ENCODE measurements around the gene USP3.

The USP3 gene

DNA sequence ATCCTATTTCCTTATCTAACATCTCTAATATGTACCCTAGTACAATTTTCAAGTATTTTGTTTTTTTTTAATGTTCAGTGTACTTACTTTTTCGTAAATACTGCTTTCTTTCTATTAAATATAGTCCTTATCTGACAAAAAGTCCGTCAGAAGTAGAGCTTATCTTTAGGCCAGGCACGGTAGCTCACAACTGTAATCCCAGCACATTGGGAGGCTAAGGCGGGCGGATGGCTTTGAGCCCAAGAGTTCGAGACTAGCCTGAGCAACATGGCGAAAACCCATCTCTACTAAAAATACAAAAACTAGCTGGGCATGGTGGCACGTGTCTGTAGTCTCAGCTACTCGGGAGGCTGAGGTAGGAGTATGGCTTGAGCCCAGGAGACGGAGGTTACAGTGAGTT is 41.1 kb downstream of the USP3 start:
- no peak for DNase-seq

DNA sequence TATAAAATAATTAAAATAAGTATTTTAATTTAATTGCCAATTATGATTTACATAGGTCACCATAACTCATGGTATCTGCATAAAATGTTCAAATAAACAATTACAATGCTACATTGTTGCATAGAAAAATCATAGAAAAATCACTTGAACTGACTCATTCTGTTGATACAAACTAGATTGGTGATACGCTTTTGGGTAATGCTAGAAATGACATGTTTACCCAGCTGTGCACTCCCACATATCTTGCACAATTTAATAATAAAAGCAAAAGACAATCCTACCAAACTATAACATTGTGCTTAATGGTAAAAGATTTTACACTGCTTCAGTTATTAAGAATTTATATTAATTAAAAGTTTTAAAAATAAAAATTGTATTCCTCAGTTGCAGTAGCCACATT is 47.0 kb downstream of the USP3 start:
- DNase-seq: no peak

- peak; percentile 60 for DNase-seq
Measured at GRCh38 chr15:63553388-63553791, 49.0 kb downstream of the USP3 start.

- DNase-seq: no peak
Measured at GRCh38 chr15:63554337-63554927, 50.0 kb downstream of the USP3 start.

GRCh38 chr15:63555507-63555906 is 51.1 kb downstream of the USP3 start:
- DNase-seq: no peak

GRCh38 chr15:63556246-63556645 is 51.9 kb downstream of the USP3 start:
- DNase-seq: no peak

- DNase-seq: no peak
Measured at GRCh38 chr15:63556736-63557135, 52.3 kb downstream of the USP3 start.

GRCh38 chr15:63559753-63560152 is 55.4 kb downstream of the USP3 start:
- peak; percentile 20 for DNase-seq

DNA sequence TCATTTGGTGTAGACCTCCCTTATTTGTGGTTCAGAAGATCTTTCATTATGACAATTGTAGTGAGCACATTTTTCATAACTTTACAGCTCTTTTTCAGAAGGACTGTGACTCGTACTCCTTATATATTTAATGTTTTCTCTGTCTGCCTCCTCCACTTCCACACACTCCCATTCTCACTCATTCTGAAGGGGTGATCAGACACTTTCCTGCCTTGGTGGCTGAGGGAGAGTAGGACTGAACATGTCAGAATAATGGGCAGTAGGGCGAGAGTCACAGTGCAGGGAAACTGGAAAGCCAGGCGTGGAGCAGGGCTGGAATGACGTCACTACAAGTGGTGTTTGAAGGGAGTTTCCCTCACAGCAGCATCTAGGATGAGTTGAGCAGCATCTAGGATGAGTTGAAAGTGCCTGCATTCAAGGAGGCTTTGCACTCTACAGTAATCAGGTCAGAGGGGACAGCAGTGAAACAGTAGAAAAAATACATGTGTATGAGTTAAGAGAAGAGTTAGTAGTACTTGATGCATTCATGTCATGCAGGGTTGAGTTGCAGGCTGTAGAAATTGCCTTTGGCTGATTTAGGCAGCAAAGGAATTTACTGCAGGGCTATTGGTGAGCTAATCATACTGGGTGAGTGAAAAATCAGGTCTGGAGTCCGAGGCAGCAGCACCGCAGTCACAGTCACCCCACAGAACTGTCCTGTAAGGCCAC is 56.5 kb downstream of the USP3 start:
- DNase-seq: peak; percentile 86

DNA sequence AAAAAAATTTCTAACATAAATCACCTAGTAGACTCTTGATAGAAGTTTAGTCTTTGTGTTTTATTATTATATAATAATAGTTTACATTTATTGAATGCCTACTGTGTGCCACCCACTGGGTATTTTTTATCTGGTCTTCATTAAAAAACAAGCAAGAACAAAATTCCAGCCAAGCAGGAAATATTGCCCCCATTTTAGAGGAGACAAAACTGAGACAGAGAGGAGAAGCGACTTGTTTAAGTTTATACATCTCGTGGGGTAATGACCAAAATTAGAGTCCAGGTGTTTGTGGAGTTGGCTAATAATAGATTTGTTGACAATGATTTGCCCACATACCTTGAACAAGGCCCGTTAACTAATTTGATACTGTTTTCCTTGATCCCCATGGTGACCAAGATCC is 59.7 kb downstream of the USP3 start:
- DNase-seq: no peak

DNA sequence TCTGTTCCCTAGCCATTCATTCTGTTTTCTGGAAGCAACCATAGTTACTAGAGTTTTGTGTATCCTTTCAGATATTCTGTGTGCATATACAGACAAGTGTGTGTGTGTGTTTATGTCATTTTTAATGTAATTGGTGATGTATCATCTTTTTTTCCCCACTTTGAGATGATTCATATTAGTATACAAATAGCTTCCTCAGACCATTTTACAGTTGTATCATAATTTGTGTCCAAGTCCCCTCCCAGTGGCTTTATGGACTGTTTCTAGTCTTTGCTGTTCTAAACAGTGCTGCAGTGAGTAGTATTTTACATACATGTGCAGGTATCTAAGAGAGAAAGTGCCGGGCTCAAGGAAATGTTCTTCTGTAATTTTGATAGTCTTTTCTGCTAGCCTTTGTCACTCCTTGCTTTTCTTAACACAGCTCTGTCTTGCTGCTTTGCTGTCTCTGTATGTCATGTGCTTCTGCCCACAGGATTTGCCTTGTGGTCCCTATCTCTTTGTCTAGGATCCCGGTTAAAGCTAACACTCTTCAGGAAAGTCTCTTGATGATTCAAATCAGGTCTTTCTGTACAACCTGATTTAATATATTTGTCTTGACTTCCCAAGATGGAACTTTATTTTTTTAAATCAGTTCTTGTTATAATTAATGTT is 61.3 kb downstream of the USP3 start:
- DNase-seq: peak; percentile 16

GRCh38 chr15:63572749-63573464 is 68.5 kb downstream of the USP3 start:
- DNase-seq: no peak

GRCh38 chr15:63573533-63573932 is 69.1 kb downstream of the USP3 start:
- no peak for DNase-seq

DNA sequence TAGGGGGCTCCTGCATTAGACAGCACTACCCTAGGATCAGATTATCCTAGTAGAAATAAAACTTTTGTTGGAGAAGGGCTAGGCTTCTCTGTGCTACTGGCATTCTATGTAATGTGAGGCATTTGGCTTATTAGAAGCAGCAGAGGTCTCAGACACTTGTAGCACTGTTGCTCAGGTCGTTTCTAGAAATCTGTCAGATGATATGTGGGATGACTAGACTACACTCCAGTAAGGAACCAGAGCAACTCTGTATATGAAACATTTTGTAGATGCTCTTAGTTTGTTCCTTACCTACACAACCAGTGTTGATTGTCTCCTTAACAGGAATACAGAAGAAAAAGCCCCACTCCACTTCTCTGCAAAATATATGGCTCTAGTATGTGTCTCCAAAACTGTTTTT is 70.9 kb downstream of the USP3 start:
- DNase-seq: peak; percentile 61

DNA sequence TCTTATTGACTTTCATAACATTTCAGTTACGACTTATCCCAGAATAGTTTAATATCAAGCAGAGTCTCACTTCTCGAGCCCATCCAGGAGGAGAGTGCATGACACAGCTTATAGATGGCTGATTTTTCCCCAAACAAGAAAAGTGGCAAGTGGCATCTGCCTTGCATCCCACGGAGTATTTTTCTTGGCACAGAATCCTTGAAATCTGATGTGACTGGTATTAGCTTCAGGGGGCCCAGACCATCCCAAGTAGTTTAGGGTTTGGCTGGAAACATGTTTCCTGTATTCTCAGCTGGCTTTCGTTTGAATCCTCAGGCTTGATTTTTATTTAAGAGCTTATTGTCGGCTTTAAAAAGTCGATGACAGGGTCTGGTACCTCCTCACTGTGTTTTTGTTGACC is 72.0 kb downstream of the USP3 start:
- no peak for DNase-seq

DNA sequence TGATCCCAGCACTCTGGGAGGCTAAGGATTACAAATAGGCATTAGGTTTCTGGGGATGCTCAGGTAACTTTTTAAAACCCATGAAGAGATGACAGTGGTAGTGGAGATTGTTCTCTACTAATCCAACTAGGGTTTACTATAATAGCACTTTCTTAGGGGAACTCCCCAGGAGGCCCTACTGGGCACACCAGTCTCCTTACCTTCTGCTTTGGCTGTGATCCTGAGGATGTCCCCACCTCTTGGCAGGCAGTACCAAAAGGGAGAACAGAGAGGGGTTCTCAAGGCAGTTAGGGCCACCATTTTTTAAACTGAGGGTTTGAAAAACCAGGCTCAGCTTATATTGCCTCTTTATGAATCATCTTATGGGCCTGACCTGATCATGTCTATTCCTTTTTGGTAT is 77.8 kb downstream of the USP3 start:
- DNase-seq: no peak

GRCh38 chr15:63582718-63583426 is 78.5 kb downstream of the USP3 start:
- no peak for DNase-seq

GRCh38 chr15:63586790-63587189 is 82.4 kb downstream of the USP3 start:
- no peak for DNase-seq

DNA sequence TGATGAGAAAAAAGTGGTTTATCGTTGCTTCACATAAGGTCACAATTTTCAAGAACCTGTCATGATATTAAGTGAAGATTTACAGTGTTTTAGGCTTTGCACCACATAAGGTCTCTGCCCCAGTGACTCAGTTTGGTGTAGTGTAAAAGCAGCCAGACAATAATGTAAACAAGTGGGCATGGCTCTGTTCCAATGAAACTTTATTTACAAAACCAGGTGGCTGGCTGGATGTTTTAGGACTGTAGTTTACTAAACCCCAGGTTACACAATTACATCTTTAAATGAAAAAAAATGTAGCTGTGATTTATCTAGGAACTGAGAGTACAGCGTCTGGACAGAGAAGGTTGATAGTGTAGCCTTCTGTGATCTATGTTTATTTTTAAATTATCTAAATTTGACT is 83.1 kb downstream of the USP3 start:
- DNase-seq: no peak

DNA sequence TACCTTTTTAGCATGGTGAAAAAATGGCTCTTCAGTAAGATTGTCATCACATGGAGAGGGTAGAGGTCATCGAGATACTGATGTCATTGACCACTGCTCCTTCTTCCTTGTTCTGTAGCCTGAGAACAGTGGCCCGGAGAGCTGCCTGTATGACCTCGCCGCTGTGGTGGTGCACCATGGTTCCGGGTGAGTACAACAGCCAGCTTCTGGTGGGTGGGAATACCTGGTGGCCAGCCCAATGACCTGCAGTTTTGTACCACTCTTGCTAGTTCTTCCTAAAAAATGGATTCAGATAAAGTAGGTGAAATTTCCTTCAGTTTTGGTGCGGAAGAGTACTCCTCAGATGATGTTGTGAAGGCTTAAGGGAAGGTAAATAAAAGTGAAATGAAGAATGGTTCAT is 84.4 kb downstream of the USP3 start:
- DNase-seq: no peak

- peak; percentile 55 for DNase-seq
Measured at GRCh38 chr15:63593705-63594671, 89.6 kb downstream of the USP3 start.

DNA sequence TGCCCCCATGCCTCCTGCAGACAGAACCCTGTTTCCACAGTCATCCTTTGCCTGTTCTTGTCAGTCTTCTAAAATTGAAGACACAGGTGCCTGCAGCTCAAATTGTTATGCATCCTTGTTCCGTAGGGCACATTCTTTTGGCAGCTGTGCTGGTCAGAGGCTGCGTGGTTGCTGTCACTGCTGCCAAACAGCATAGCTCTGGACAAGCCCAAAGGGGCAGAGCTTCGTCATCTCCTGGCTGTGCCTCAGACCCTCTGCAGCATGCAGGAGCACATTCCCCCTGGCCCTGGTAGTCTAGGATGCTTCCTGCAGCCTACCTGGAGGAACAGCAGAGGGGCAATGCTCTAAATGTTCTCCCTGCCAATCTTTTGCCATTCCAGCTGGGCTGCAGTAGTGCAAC is 90.7 kb downstream of the USP3 start:
- no peak for DNase-seq
